HG03558 (cell line): Measurements from ENCODE around the gene FRMD4B.
A peak's percentile ranks its signal among the peaks of the same experiment; 100 is the strongest.

Source experiments
- ATAC-seq: cut with Tn5 transposase; IDR thresholded peaks from one replicate; pipeline ENCODE4 v1.9.1; 2021; ENCODE audit warnings: moderate number of reproducible peaks; ENCODE audit not compliant: unreplicated experiment; ENCODE audit errors: extremely low read depth

FRMD4B gene

DNA sequence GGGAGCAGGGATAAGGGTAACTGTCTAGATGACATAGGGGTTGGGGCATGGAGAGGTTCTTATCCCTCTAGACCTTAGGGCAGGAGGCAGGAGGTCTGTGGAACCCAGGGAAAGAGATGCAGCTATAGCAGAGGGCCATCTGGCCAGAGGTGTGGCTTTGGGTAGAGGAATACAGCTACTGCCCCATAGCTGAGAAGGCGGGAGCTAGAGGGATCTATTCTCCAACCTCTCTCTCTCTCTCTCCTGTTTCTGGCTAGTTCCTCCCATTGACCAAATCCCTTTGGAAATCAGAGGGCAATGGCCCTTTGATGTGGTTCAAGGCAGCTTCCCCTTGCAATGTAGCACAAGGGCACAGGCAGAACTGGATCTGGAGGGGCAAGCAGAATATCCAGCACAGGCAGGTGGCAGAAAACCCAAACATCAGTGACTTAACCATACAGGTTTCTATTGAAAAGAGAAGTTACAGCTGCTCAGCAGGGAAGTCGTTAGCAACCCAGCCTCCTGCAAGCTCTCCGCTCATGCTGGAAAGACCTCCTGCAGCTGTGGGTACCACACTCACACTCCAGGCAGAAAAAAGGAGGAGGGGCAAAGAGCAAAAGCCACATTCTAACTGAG, 241.2 kb downstream of the FRMD4B start:
- no peak for ATAC-seq

DNA sequence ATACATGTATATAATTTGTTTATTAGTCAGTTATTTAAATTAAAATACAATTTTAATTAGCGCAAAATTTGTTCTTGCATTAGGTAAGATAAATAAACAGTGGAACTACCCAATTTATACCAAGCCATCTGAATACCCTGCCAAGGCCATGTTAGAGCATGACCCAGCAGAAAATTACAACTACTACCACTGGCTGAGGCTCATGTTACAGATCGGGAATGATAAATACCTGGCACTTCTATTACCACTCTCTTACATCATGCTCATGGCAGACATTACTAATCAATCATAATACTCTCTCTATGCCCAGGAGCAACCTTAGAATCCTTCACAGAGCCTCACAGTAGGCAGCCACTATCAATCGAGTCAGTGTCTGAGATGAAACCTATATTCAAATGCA, 242.3 kb downstream of the FRMD4B start:
- ATAC-seq, result no peak

DNA sequence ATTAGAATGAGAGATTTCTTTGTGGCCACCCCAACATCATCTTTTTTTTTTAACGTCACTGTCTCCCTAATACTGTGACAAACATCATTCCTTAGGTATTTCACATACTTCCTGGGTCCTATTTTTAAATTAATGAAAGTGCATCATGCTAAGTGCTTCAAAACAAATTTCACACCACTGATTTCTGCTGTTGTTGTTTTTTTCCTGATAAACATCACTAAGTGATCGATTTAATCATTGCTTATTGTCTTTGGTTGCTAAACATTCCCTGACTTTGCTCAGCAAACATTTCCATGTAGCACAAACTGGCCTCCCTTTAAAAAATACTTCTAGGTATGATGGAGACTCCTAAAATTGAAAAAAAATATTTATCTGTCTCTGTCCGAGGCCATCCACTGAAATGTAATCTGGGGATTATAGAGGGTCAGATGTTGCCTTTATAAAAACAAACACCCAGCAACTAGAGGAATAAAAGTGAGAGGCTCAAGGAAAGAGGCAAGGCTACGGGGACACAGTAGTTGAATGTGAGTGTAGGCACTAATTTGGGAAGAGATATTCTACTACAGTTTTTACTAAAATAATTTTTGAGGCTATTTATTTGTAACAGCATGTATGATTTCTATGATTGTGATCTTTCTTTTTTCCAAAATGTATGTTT, 243.0 kb downstream of the FRMD4B start:
- ATAC-seq, result no peak

DNA sequence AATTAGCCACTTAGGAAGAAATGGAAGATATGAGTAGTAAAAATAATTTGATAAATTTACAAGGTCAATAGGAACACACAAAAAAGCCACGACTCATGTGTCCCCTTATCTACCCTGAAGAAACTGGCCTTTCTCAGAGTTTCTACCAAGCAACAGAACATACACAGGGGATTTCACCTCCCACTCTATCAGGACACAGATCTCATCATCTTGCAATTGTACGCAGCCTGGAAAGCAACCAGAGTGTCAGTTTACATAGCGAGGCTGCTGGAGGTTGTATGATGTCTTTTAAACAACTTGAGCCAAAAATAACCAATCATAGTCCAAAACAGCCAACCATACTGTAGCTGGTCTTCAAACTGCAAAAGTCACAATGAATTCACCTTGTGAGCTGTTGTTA, 243.8 kb downstream of the FRMD4B start:
- no peak for ATAC-seq

DNA sequence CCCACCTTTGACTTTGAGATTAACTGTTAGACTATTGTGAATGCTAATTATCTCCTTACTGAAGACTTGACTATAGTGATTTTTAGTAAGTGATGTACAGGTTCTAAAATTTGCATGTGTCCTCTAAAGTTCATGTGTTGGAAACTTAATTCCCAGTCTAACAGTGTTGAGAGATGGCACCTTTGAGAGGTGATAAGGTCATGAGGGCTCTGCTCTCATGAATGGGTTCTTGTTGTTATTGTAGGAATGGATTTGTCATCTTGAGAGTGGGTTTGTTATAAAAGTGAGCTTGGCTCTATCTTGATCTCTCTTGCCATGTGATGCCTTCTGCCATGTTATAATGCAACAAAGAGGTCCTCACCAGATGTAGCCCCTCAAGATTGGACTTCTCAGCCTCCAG, 244.6 kb downstream of the FRMD4B start:
- no peak for ATAC-seq

DNA sequence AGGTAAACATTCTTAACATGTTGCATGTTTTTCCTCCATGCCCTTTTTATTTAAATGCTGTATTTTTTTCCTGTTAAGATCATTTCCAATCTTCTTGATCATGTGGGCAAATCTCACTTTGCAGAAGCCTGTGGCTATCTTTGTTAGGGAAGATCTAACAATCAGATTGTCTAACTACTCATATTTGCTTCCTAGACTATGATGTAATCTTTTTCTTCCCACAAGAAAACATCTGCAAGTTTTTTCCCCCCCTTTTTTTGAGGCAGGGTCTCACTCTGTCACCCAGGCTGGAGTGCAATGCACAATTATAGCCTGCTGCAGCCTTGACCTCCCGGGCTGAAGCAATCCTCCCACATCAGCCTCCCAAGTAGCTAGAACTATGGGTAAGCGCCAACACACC, 248.5 kb downstream of the FRMD4B start:
- ATAC-seq, result no peak

DNA sequence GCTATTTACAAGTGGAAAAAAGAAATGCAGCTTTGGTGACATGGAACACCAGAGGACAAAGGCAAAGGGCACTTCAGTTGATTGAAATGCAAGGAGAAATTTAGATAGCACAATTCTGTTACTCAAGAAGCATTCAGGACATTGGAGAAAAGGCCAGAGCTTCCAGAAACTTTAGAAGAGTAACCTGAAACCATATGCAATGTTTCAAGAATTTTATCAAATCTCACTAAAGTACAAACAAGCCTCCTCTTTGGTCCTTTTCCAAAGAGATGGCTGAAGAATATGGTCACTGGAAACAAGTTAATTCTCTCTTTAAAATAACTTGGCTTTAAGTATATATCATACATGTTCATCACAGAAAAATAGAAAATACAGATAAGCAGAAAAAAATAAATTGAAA, 248.9 kb downstream of the FRMD4B start:
- ATAC-seq, result no peak

DNA sequence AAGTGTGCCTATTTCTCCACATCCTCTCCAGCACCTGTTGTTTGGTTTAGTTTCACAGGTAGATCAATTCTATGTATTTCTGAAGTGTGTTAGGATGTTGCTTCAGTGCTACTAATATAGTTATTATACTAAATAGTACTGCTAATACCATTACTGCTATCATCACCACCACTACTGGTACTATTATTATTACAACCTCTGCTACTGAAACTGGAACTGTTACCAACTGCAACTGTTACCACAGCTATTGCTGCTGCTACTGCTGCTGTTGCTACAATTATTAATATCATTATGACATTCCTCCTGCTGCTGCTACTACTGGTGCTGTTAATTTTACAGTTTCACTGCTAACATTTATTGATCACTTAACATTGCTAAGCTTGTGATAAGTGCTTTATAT, 255.2 kb downstream of the FRMD4B start:
- ATAC-seq, result peak; percentile 93

DNA sequence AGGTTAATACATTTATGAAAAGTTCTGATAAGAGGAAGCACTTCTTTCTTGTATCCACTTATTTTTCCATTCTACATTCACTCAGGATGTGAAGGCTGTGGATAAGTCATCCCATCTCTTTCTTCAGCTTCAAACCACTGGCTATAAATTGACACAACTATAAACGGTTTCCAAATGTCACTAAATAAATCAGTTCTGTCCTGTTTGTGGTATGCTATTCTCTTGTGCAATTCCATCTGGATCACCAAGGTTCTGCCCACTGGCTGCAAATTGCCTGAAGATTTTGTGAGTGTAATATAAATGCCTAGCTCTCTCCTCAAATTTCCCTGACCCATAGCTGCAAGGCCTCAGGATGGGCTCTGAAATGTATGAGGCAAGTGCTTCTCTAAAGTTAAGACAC, 256.4 kb downstream of the FRMD4B start:
- no peak for ATAC-seq

DNA sequence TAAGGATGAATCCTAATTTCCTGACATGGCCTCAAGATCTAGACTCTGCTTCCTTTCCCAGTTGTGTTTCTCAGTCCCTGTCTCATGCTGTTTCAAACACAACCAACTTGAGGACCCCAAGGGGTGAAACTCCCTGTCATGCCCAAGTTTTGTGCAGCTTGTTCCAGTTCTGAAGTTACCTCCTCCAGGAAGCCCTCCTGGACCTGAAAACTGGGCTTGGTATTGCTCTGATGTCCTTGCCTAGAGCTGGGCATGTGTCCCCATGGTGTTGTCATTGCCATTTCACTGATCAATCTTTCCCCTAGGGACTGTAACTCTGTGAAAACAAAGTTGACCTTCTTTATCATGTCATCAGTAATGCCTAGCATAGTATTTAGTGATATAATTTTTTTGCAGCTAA, 257.4 kb downstream of the FRMD4B start:
- ATAC-seq, result no peak

DNA sequence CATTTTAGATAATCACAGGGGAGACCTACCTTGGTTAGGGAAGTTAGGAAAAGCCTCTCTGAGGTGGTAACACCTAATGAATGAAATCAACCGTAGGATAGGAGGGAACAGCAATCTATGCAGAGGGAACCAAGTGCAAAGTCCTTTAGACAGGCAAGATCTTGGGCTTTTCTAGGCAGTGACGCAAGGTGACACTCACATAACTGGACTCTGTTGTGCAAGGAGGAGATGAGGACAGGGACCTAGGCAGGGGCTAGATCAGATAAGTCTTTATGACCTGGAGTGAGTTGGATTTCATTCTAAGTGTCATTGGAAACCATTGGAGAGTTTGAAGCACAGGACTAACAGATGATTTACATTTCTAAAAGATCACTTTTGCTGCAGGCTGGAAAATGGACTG, 258.9 kb downstream of the FRMD4B start:
- no peak for ATAC-seq

DNA sequence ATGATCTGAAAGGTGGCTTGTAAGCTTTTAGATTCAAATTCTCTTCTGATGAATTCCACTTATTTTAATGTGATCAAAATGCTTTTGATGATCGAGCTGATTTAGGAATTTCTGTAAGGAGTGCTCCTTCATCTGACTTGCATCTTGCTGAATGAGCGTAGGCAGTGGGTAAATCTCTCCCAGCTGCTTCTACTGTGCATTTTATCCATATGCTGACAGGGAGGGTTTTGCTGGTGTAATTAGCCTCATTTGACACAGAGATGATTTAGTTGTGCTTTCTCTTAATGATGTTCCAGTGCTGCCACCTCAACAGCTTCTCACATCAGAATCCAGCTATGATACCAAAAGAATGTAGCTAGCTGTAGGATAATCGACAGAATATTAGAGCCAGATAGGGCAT, 259.7 kb downstream of the FRMD4B start:
- ATAC-seq, result no peak

DNA sequence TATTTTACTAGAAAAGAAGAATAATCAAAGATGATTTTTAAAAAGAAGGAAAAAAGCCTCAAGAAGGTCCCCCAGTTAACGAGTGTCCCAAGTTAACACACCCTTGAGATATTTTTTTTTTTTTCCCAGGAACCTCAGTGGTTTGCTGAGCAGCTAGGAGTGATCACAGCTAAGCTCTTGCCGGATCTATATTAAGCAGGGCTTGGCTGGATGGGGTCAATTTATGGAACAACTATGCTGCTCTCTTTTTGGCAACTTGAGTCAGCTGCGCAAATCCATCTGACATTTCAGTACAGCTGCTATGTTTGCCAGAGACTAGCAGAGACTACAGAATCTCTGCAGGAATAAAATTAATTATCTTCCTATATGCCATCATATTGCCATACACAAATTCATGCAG, 263.5 kb downstream of the FRMD4B start, which contains the start of gene LMOD3:
LMOD3 (minus strand) TSS at position 193 of the 400 bp plus-strand sequence. CDS start 209 bp downstream, outside the sequence.
- no peak for ATAC-seq

DNA sequence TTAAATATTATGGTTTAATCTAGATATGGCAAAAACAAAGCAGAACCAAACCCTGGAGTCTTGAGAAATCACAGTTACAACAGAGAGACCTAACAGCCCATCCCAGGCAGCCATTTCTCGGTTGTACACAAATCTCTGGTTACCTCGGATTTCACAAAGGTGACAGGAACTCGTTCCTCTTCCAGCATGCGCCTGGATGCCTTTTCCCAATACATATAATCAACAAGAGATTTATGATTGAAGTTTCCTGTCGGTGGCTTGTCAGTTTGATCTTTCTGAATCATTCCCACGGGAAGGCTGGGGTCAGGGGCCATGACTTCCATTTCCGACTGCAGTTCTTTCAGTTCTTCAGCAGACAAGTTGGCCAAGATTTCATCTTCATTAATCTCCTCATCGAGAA, 263.9 kb downstream of the FRMD4B start:
- no peak for ATAC-seq

DNA sequence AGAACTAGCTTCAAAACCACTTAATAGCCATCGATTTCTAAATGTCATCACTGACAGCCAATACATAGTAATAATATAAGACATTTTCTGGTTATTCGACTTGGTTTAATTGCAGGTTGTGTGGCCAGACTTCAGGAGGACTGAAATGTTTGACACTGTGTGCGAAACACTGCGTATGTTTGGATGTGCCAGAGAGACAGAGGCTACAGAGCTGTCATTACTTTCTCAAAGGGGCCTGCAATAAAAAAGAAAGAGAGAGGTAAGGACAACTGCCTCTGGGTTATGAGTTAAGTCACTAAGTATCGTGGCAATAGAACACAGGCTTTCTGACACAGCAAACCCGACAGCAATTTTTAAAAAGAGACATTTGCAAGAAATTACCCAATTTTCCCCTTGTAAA, 264.4 kb downstream of the FRMD4B start:
- no peak for ATAC-seq

DNA sequence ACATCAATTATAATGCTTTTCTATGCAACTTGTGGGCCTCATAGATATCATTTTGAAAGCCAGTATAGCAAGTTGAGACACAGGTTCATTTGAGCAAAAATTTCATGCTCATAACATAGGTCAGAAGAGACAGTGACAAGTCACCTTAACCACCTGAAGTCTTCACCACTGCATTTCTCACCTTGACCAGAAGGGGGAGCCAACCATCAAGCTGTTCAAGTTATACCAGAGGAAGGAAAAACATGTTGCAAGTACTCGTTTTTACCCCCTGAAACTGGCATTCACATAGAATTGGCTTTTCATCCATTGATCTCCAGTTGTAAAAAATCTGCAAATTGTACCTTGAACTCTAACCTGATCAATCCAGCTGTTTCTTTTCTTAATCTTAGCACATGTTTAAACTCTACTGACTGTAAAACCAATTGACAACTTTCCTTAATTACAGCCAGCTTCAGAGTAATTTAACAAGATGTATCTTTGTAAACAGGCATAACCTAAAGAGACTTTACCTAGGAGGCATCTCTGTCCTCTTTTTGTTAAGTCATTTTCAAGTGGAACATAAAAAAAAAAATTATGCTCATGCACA, 264.9 kb downstream of the FRMD4B start:
- peak; percentile 85 for ATAC-seq
